Osteocyte (in vitro differentiated cells): ENCODE measurements around the gene PRSS1. TPM values are rescaled to one million over a fixed set of nuclear protein-coding genes. Genes with fewer than 3 reads are reported as not detected.

ENCODE experiments used
- DNase-seq: peaks from one replicate; pipeline ENCODE4 v3.0.0; 2021; ENCODE audit warnings: mixed read lengths; ENCODE audit not compliant: unreplicated experiment; ENCODE audit errors: extremely low spot score
- H3K27ac Mint-ChIP-seq: one replicate; pipeline ENCODE4 v1.8.0; 2021; ENCODE audit warnings: mild to moderate bottlenecking, mixed read lengths; ENCODE audit not compliant: unreplicated experiment
- H3K27me3 Mint-ChIP-seq: one replicate; pipeline ENCODE4 v1.8.0; 2021; ENCODE audit warnings: mixed read lengths; ENCODE audit not compliant: unreplicated experiment
- H3K36me3 Mint-ChIP-seq: one replicate; pipeline ENCODE4 v1.8.0; 2021; ENCODE audit warnings: mixed read lengths; ENCODE audit not compliant: unreplicated experiment
- H3K4me1 Mint-ChIP-seq: one replicate; pipeline ENCODE4 v1.8.0; 2021; ENCODE audit warnings: mixed read lengths; ENCODE audit not compliant: unreplicated experiment
- H3K4me3 Mint-ChIP-seq: one replicate; pipeline ENCODE4 v1.8.0; 2021; ENCODE audit warnings: mild to moderate bottlenecking, moderate library complexity, mixed read lengths; ENCODE audit not compliant: unreplicated experiment
- H3K9me3 Mint-ChIP-seq: one replicate; pipeline ENCODE4 v1.8.0; 2021; ENCODE audit warnings: mixed read lengths; ENCODE audit not compliant: unreplicated experiment
- CTCF ChIP-seq: fragments of 200-600 bp; sonication (generic); IDR thresholded peaks from 2 replicates; pipeline ENCODE4 v1.5.0; 2021; ENCODE audit warnings: antibody characterized with exemption, mild to moderate bottlenecking, moderate library complexity
- total RNA-seq: library from RNA; stranded (reverse); gene quantifications from 2 replicates; pipeline ENCODE4 v1.2.1, GENCODE V29; 2021

PRSS1 gene
- total RNA-seq, 1 donor from 2014 or later: not detected

- TF ChIP-seq CTCF: no peak
- Mint-ChIP-seq H3K27me3 (peaks cover 65% of the 10 kb centered on the region), H3K36me3 (no peaks in the 10 kb centered on the region), H3K27ac (no peak overlapping the region), H3K4me3 (no peak overlapping the region), H3K4me1 (peaks cover 10% of the 10 kb centered on the region), H3K9me3 (no peaks in the 10 kb centered on the region)
- no peak for DNase-seq
Measured at GRCh38 chr7:142800699-142801260, 51.5 kb downstream of the PRSS1 start.

- DNase-seq: no peak
- Mint-ChIP-seq H3K9me3 (no peaks in the 10 kb centered on the region), H3K27ac (no peak overlapping the region), H3K4me3 (no peak overlapping the region), H3K4me1 (peaks cover 5% of the 10 kb centered on the region), H3K27me3 (peaks cover 56% of the 10 kb centered on the region), H3K36me3 (no peaks in the 10 kb centered on the region)
- no peak for TF ChIP-seq CTCF
Measured at GRCh38 chr7:142801601-142802295, 52.5 kb downstream of the PRSS1 start.

GRCh38 chr7:142802301-142802700 lies 53.0 kb downstream of the PRSS1 start:
- DNase-seq: no peak
- Mint-ChIP-seq H3K4me1 (peaks cover 5% of the 10 kb centered on the region), H3K9me3 (no peaks in the 10 kb centered on the region), H3K27ac (no peak overlapping the region), H3K4me3 (no peak overlapping the region), H3K27me3 (peaks cover 55% of the 10 kb centered on the region), H3K36me3 (no peaks in the 10 kb centered on the region)
- TF ChIP-seq CTCF: no peak

Other genes with a start within 250 kb of the PRSS1 start
- not detected in 2 replicates for gene PRSS2, start 21.5 kb downstream of the PRSS1 start, total RNA-seq
- gene EPHB6, start 105.6 kb downstream of the PRSS1 start, total RNA-seq: 13.7 and 14.7 TPM in 2 replicates
- not detected in 2 replicates for gene TRPV6, start 136.3 kb downstream of the PRSS1 start, total RNA-seq
- gene TRPV5, start 184.3 kb downstream of the PRSS1 start, total RNA-seq: not detected in 2 replicates
- not detected in 2 replicates for gene LLCFC1, start 190.0 kb downstream of the PRSS1 start, total RNA-seq
- 0.50 and 1.5 TPM in 2 replicates for gene KEL, start 212.9 kb downstream of the PRSS1 start, total RNA-seq